ENCODE measurements around the gene DTNA. TPM values are rescaled to one million over a fixed set of nuclear protein-coding genes. Genes with fewer than 3 reads are reported as not detected.

DTNA gene
- total RNA-seq, 1 experiment from 2014 or later, result 0.77 TPM

DNA sequence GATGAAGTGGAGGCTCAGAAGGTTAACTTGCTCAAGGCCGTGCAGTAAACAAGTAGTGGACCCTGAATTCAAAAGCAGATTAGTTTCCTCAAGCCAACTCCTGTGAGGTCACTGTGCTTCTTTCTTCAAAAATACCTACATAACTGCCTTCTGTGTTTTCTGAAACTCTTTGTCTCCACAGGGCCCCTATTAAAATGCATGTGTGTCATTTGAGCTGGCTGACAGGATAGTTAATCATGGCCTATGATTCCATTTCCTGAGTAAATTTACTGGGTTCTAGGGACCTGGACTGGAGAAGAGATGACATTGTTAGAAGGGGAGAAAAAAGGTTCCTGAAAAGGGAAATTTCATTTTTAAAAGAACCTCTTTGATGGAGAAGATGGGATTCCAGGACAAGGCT is 12.9 kb upstream of the DTNA start:
- in situ Hi-C loops (cut with HindIII; ENCODE audit: low pct_unique_long_range_greater_than_20kb, low sequenced_read_pairs), result no loop called here
- H3K9me3 ChIP-seq (ENCODE audit: control insufficient read depth, insufficient read depth, low read depth, low read length), result no peaks in the 10 kb centered on the region
- ChIA-PET POLR2A (no interaction called here), CTCF (no interaction called here)
- H3K4me1 ChIP-seq (ENCODE audit: control insufficient read depth, insufficient read depth, low read length), result no peaks in the 10 kb centered on the region
- BruUV-seq (replicated peaks), result no TSS peak
- TF ChIP-seq, protein P1, sequence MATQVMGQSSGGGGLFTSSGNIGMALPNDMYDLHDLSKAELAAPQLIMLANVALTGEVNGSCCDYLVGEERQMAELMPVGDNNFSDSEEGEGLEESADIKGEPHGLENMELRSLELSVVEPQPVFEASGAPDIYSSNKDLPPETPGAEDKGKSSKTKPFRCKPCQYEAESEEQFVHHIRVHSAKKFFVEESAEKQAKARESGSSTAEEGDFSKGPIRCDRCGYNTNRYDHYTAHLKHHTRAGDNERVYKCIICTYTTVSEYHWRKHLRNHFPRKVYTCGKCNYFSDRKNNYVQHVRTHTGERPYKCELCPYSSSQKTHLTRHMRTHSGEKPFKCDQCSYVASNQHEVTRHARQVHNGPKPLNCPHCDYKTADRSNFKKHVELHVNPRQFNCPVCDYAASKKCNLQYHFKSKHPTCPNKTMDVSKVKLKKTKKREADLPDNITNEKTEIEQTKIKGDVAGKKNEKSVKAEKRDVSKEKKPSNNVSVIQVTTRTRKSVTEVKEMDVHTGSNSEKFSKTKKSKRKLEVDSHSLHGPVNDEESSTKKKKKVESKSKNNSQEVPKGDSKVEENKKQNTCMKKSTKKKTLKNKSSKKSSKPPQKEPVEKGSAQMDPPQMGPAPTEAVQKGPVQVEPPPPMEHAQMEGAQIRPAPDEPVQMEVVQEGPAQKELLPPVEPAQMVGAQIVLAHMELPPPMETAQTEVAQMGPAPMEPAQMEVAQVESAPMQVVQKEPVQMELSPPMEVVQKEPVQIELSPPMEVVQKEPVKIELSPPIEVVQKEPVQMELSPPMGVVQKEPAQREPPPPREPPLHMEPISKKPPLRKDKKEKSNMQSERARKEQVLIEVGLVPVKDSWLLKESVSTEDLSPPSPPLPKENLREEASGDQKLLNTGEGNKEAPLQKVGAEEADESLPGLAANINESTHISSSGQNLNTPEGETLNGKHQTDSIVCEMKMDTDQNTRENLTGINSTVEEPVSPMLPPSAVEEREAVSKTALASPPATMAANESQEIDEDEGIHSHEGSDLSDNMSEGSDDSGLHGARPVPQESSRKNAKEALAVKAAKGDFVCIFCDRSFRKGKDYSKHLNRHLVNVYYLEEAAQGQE (IDR thresholded peaks at IDR 0.05; ENCODE audit: insufficient read depth in 1 of 2, low read depth in 2 of 2, low read length in 1 of 2), result no peak
- TF ChIP-seq POLR2AphosphoS5 (IDR thresholded peaks at IDR 0.05; ENCODE audit: low read depth, low read length) (no peak), TCF7L2 (IDR thresholded peaks at IDR 0.05; ENCODE audit: low read depth, low read length) (no peak), SIN3A (IDR thresholded peaks at IDR 0.05; ENCODE audit: borderline replicate concordance, insufficient read depth, low read depth, low read length) (no peak)
- TF ChIP-seq, protein P2, sequence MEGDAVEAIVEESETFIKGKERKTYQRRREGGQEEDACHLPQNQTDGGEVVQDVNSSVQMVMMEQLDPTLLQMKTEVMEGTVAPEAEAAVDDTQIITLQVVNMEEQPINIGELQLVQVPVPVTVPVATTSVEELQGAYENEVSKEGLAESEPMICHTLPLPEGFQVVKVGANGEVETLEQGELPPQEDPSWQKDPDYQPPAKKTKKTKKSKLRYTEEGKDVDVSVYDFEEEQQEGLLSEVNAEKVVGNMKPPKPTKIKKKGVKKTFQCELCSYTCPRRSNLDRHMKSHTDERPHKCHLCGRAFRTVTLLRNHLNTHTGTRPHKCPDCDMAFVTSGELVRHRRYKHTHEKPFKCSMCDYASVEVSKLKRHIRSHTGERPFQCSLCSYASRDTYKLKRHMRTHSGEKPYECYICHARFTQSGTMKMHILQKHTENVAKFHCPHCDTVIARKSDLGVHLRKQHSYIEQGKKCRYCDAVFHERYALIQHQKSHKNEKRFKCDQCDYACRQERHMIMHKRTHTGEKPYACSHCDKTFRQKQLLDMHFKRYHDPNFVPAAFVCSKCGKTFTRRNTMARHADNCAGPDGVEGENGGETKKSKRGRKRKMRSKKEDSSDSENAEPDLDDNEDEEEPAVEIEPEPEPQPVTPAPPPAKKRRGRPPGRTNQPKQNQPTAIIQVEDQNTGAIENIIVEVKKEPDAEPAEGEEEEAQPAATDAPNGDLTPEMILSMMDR (IDR thresholded peaks at IDR 0.05), result no peak
- DNase-seq (ENCODE audit: low read depth, low spot score) (no peak), ATAC-seq (no peak)
- no peaks in the 10 kb centered on the region for H3K36me3 ChIP-seq (ENCODE audit: control insufficient read depth, insufficient read depth, low read length)
- intact Hi-C loops (cut with micrococcal nuclease; ENCODE audit: unreplicated experiment), result no loop called here
- no peaks in the 10 kb centered on the region for H3K27me3 ChIP-seq (ENCODE audit: control insufficient read depth, insufficient read depth, low read length)
- H3K27ac ChIP-seq (ENCODE audit: low read length), result no peak overlapping the region
- H3K4me3 ChIP-seq (ENCODE audit: low read depth in 2 of 2, low read length in 2 of 2), result no peak overlapping the region

- Histone ChIP-seq H3K4me3 (ENCODE audit: low read depth in 2 of 2, low read length in 2 of 2) (no peak overlapping the region), H3K4me1 (ENCODE audit: control insufficient read depth, insufficient read depth, low read length) (no peaks in the 10 kb centered on the region), H3K36me3 (ENCODE audit: control insufficient read depth, insufficient read depth, low read length) (no peaks in the 10 kb centered on the region), H3K27ac (ENCODE audit: low read length) (no peak overlapping the region), H3K27me3 (ENCODE audit: control insufficient read depth, insufficient read depth, low read length) (no peaks in the 10 kb centered on the region), H3K9me3 (ENCODE audit: control insufficient read depth, insufficient read depth, low read depth, low read length) (no peaks in the 10 kb centered on the region)
- CTCF ChIA-PET, result no interaction called here
- in situ Hi-C loops (cut with HindIII; ENCODE audit: low pct_unique_long_range_greater_than_20kb, low sequenced_read_pairs), result no loop called here
- DNase-seq (ENCODE audit: low read depth, low spot score), result no peak
- ATAC-seq, result no peak
- intact Hi-C loops (cut with micrococcal nuclease; ENCODE audit: unreplicated experiment), result no loop called here
- BruUV-seq (replicated peaks), result no TSS peak
- POLR2A ChIA-PET, result no interaction called here
- TF ChIP-seq, protein P1 (IDR thresholded peaks at IDR 0.05; ENCODE audit: insufficient read depth in 1 of 2, low read depth in 2 of 2, low read length in 1 of 2), result no peak
These were observed 12.2 kb upstream of the DTNA start for GRCh38 chr18:34697891-34698290.

Data from Panc1 (cell line).